H54 (cell line): ENCODE data around the gene SETD9.

Experiments used
- DNase-seq: peaks from one replicate; pipeline ENCODE4 v3.0.0; 2011; ENCODE audit warnings: low spot score, mixed read lengths; ENCODE audit not compliant: insufficient read length
- FAIRE-seq: peaks from 3 replicates; lab custom pipeline; 2011; peaks lifted over from hg19 to GRCh38; lab: Jason Lieb, UNC
- POLR2A ChIP-seq: IDR thresholded peaks from 2 replicates; pipeline ENCODE4 v1.6.1; 2011; ENCODE audit warnings: low read depth, mild to moderate bottlenecking, low read length

The SETD9 gene

DNA sequence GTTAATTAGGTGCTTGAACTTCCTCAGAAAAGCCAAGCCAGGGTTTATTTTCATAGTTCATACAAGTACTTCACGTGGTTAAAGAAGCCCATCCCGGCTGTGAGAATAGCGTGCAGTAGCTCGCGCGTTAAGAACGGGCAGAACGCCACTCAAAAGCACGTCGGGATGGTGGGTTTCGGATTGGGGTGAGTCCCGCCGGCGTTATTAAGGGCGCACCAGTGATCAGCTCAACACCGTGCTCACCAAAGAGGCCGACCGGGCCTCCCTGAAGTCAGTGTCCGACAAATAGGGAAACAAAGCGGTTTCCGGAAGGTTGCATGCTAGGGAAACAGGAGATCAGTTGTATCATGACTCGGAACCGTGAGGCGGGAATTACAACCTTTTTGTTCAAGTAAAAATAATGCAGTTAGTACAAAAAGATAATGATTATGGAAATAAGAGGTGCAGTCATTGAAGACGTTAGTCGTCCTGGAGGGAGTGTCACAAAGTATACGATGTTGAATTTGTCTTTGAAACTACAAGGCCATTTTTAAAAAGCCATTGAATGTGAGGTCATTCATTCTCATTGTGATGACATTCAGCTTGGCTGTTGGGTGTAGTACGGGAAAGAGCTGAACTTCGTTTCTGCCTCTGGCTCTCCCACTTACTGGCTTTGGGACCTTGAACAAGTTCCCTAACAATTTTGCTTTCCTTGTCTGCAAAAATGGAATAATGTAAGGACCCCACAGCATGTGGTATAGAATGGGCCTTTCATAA lies 992 bp downstream of the SETD9 start:
- no peak for DNase-seq
- peak; percentile 55 for FAIRE-seq
- no peak for TF ChIP-seq POLR2A

GRCh38 chr5:56913766-56914165 lies 4.4 kb downstream of the SETD9 start:
- no peak for TF ChIP-seq POLR2A
- DNase-seq (no peak), FAIRE-seq (no peak)

DNA sequence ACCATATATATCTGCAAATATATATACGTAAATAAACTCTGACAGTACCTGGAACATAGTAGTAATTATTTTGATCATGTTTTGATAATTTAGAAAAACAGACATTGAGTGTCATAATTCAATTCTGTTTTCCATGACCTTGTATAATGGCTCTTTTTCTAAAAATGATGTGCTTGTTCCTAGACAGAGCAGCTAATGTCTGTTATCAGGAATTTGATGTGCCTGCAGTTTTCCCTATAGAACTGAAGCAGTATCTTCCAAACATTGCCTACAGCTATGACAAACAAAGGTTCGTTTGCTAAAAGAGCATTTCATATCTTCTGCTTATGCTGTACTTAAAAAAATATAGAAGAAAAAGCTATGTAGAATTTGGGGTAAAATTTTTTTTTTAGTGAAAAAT lies 5.3 kb downstream of the SETD9 start:
- TF ChIP-seq POLR2A, result no peak
- no peak for DNase-seq
- no peak for FAIRE-seq

DNA sequence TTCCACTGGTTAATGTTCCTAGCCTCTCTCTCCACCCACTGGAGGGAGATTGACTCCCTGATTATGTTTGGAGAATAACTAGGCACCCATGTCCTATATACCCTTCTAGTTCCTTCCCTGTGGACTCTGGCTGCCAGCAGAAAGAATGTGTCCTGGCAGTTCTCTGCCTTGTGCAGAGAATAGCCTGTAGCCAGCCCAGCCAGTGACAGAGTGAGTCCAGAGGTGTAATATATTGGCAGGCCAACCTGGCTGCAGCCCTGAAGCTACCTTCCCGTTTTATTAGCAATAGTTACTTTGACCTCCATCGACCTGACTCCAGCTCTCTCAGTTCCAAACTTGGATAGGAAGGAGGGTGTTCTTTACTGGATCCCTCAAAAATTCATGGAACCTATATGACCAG lies 8.1 kb downstream of the SETD9 start:
- DNase-seq (no peak), FAIRE-seq (no peak)
- no peak for TF ChIP-seq POLR2A

GRCh38 chr5:56918054-56918453 lies 8.7 kb downstream of the SETD9 start:
- FAIRE-seq (no peak), DNase-seq (no peak)
- no peak for TF ChIP-seq POLR2A

GRCh38 chr5:56919942-56920662 lies 10.7 kb downstream of the SETD9 start:
- TF ChIP-seq POLR2A, result no peak
- FAIRE-seq (no peak), DNase-seq (no peak)

GRCh38 chr5:56922922-56923321 lies 13.5 kb downstream of the SETD9 start:
- FAIRE-seq (no peak), DNase-seq (no peak)
- no peak for TF ChIP-seq POLR2A

DNA sequence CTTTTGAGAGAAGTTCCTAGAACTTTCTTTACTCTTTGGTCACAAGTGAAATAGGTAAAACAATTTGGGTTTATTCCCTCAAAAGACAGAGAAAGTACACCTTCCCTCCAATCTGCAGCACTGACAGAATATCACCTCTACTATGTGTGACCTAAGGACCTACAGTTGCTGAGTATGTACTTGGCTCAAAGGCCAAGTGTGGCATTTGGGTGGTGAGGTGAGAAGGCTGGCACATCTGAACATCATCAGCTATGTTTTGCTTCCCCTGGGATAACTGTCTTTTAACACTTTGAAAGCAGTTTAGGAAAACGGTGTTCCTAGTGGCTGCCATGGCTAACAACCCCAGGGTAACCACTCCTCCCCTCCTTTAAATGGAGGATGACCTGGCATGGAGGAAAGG lies 24.9 kb downstream of the SETD9 start:
- FAIRE-seq, result no peak
- no peak for DNase-seq

DNA sequence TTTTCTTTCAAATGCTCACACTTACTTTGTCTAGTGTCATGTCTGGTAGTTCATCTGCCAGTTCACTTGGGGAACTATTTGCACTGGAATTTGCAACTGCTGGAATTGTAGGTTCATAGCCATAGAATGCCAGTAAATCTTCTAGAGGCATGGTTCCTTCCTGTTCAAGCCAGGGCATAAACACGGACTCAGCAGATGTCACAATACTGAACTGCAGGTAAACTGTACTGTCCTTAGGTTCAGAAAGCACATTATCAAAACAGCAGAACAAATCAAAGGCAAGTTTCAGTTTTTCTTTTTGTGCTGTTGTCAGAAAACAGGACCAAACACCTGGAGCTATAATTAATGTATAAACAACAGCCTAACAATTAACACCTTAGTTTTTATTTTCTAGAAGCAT lies 29.5 kb downstream of the SETD9 start:
- FAIRE-seq, result no peak
- no peak for TF ChIP-seq POLR2A
- DNase-seq, result no peak

More for the DNA sequence above, 24.9 kb downstream of the SETD9 start:
- TF ChIP-seq POLR2A, result no peak

- TF ChIP-seq POLR2A, result no peak
- no peak for FAIRE-seq
These were observed 32.6 kb downstream of the SETD9 start for GRCh38 chr5:56941981-56942380.

GRCh38 chr5:56947052-56947451 lies 37.7 kb downstream of the SETD9 start:
- DNase-seq (no peak), FAIRE-seq (no peak)
- no peak for TF ChIP-seq POLR2A

More at GRCh38 chr5:56941981-56942380, 32.6 kb downstream of the SETD9 start:
- no peak for DNase-seq

DNA sequence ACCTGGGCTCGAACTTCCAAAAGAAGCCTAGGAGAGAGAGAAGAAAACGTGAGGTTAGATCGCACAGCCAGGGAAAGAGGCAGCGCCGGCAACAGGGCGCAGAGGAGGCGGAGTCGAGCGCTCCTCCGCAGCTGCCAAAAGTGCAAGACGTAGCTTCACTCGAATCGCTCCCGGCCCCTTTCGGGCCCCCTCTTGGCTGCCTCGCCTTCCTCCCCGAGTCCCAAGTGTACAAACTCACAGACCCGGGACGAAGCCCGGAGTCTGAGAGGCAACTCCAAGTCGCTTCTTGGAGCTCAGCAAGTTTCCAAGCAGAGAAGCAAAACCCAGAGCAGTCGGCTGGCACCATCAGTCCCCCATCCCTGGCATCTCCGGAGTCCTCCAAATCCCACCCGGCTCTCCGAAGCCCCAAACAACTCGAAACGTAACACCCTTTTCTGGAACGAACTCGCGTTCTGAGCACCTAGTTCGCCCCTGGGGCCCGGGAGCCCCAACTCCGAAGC lies 41.3 kb downstream of the SETD9 start:
- TF ChIP-seq POLR2A, result no peak
- FAIRE-seq, result peak; percentile 74
- peak; percentile 69 for DNase-seq

GRCh38 chr5:56951126-56951945 lies 41.9 kb downstream of the SETD9 start:
- DNase-seq, result peak; percentile 23
- no peak for FAIRE-seq
- no peak for TF ChIP-seq POLR2A

GRCh38 chr5:56951946-56952691 lies 42.7 kb downstream of the SETD9 start, which contains the start of gene MIER3:
MIER3 (minus strand) TSS chr5:56952123; CDS start chr5:56952102, 21 bp downstream.
- DNase-seq (peak; percentile 86), FAIRE-seq (no peak)
- peak; percentile 55 for TF ChIP-seq POLR2A
